Measurements from ENCODE around the gene HERC2.

DNA sequence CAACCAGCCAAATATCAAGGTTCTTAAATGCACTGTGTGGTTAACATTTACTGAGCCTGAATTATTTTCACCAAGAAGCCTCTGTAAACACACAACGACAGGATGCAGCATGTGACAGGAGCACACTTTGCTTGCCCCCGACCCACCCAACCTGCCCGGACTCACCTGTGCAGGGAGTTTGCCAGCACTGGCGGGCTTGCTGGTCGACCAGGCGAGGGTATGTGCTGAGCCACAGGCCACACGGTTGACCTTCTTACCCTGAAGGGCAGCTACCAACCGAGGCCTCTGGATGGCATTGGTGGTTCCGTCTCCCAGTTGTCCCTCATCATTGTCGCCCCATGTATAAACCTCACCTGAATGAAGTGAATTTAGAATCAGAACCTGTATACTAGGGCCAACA lies 197.1 kb downstream of the HERC2 start:
- TF ChIP-seq EZH2 (IDR thresholded peaks at IDR 0.05; ENCODE audit: borderline replicate concordance, low read length): no peak
- TF ChIP-seq, protein P1, sequence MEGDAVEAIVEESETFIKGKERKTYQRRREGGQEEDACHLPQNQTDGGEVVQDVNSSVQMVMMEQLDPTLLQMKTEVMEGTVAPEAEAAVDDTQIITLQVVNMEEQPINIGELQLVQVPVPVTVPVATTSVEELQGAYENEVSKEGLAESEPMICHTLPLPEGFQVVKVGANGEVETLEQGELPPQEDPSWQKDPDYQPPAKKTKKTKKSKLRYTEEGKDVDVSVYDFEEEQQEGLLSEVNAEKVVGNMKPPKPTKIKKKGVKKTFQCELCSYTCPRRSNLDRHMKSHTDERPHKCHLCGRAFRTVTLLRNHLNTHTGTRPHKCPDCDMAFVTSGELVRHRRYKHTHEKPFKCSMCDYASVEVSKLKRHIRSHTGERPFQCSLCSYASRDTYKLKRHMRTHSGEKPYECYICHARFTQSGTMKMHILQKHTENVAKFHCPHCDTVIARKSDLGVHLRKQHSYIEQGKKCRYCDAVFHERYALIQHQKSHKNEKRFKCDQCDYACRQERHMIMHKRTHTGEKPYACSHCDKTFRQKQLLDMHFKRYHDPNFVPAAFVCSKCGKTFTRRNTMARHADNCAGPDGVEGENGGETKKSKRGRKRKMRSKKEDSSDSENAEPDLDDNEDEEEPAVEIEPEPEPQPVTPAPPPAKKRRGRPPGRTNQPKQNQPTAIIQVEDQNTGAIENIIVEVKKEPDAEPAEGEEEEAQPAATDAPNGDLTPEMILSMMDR (IDR thresholded peaks at IDR 0.05; ENCODE audit: low read length): no peak

All from OCI-LY1 (cell line).